GM19025 (cell line): Measurements from ENCODE around the gene RFPL2.
"Not testable (repeated sequence)": the region's sequence is repeated elsewhere in the genome, so short reads cannot be mapped to it uniquely, and the experiment has no call there.

Source experiments
- ATAC-seq: cut with Tn5 transposase; IDR thresholded peaks from one replicate; pipeline ENCODE4 v1.9.1; 2021; ENCODE audit warnings: mild to moderate bottlenecking, low read depth, moderate library complexity; ENCODE audit not compliant: unreplicated experiment

The RFPL2 gene

DNA sequence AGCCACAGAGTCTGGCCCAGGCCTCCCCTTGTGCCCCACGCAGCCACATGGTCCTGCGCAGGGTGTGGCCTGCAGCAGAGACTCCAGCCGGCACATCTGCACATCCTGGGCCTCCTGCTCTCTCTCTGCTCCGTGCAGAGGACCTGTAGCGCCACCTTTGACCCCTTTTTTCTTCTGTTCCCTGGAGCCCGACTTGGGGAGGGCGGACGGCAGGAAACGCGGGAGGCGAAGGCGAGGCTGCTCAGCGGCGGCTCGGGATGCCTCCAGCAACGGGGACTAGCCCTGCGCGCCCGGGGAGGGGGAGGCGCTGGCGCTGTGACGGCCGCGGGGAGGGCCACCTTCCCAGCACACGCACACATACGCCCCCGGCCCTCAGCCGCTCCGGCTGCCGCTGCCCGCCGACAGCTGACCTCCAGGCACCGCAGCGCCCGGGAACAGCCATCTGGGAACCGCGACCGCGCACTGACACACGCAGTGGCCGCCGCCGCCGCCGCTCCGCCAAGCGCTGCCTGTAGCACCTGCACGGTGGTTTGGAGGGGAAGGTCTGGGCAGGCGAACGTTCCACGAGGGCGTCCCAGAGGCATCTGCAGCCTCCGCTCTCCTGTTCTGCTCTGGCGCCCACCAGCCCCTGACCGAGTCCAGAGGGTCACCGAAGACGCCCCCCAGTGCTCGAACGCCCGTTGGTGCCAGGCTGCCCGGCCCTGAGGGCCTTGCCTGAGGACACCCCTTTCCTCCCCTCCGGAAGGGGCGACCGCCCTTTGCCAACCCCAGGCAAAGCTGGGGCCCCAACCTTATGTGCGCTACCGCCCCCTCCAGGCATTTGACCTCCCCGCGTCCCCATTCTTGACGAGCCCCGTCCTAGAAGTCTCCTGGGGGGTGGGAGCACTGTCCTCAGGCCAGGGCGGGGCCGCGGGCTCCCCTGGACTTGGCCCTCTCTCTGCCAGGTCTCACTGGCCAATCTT, 28.9 kb downstream of the RFPL2 start:
- no peak for ATAC-seq

- ATAC-seq = no peak
Measured at GRCh38 chr22:32175115-32175514, 29.8 kb downstream of the RFPL2 start.

DNA sequence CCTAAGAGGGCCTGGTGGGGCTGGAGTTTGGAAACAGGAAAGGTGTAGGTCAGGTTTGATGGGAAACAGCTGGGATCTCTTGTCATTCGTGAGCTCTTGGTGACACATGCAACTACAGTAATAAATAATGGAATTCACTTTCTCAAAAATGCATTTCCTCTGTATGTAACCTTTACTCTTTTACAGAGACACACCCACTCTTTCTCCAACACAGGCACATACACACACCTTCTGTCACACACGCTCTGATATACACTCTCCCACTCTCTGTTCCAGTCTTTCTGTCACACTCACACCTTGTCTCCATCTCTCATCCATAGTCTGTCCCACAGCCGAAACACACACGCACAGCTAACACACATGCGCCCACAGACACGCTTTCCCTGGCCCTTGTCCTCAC, 39.2 kb downstream of the RFPL2 start:
- ATAC-seq = no peak

DNA sequence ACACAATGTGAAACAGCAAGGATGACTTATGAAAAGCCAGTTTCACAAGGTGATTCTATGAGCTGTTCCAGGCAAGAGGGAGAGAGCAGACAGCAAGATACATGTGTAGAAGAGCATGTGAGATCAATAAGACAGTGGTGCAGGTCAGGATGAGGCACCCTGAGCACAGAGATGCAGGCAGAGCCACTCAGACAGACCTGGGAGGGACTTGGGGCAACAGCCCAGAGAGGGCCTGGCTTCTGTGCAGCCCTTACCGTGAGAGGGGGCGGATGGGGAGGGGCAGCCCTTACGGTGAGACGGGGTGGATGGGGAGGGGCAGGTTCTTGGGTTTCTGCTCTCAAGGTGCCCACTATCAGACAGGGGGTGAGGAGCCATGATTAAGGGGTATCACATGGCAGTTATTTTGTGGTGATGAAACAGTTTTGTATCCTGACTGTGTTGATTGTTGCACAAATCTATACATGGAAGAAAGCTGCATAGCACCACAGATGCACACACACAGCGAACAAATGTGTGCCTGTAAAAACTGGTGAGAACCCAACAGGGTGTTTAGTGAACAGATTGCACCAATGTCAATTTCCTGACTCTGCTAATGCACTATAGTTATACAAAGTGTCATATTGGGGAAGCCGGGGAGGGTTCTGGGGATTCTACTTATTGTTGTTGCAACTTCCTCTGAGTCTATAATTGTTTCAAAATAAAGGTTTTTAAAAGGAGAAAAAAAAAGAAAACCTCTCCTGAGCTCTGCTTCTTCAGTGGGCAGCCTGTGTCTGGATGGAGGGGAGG, 40.6 kb downstream of the RFPL2 start:
- ATAC-seq = no peak

GRCh38 chr22:32160411-32160810, 44.5 kb downstream of the RFPL2 start:
- ATAC-seq = not testable (repeated sequence)

DNA sequence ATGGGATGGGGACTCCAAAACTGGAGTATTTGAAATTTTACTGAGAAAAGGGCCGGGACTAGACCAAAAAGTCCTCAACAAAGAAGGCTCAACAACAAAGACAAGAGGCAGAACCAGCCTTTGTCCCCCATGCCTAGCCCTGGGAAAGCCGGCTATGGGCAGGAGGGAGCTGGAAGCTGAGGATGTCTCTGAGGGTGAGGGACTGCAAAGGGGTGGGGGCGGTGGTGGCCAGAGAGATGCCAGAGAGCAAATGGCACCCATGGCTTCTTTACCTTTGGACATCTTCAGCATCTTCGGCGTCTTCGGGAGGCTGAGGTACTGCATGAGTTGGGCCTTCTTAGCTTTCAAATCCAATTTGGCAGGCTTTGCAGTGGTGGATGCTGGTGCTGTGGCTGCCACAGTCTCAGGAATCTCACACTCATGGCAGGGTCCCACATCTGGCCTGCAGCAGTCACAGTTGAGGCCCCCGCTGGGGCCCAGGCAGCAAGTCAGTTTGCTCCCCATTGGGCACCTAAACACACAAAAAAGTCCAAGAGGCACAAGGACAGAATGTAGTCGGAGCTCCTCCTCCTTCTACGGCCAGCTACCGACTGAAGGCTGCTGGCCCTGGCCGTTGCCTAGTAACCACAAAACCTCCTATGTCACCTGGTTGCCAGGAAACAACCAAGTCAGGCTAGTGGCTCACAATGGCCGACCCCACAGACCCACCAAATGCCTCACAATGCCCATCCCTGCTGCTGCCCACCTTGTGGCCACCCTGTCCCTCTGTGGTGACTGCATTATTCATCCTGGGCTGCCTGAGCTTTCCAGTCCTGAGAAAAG, 46.0 kb downstream of the RFPL2 start, which contains the start of gene C22orf42:
Gene C22orf42, minus strand, starts transcription at position 592 of the 822 bp plus-strand sequence. Its CDS starts 88 bp downstream, at position 504.
- no peak for ATAC-seq

- not testable (repeated sequence) for ATAC-seq
Measured at GRCh38 chr22:32157632-32158031, 47.2 kb downstream of the RFPL2 start.

- ATAC-seq = not testable (repeated sequence)
Measured at GRCh38 chr22:32154727-32155126, 50.1 kb downstream of the RFPL2 start.

- not testable (repeated sequence) for ATAC-seq
Measured at GRCh38 chr22:32151641-32152040, 53.2 kb downstream of the RFPL2 start.

- ATAC-seq = not testable (repeated sequence)
Measured at GRCh38 chr22:32150647-32151046, 54.2 kb downstream of the RFPL2 start.

DNA sequence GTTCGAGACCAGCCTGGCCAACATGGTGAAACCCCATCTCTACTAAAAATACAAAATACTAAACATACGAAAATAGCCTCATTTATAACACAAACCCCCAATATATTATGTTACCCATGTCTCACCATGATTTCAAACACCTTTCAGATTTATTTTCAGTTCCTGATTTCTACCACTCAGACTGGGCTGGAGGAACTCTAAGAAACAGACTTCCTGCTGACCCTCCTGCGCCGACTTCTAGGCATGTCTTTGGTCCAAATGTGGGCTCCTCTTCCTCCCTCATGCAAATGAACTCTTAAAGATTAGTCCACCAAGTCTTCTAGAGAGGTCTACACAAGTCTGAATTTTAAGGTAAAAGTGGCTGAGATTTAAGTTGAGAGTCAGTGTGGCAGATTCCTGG, 56.5 kb downstream of the RFPL2 start:
- ATAC-seq = not testable (repeated sequence)

DNA sequence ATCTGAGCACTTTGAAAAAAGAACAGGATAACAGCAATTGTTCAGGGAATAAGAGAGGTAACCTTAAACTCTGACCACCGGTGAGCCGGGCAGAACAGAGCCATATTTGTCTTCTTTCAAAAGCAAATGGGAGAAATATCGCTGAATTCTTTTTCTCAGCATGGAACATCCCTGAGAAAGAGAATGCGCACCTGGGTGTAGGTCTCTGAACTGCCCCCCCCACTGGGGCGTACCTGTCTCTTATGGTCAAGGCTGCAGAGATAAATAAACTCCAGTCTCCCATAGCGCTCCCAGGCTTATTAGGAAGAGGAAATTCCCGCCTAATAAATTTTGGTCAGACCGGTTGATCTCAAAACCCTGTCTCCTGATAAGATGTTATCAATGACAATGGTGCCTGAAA, 57.7 kb downstream of the RFPL2 start:
- ATAC-seq = not testable (repeated sequence)

GRCh38 chr22:32144496-32145274, 60.2 kb downstream of the RFPL2 start:
- ATAC-seq = no peak

DNA sequence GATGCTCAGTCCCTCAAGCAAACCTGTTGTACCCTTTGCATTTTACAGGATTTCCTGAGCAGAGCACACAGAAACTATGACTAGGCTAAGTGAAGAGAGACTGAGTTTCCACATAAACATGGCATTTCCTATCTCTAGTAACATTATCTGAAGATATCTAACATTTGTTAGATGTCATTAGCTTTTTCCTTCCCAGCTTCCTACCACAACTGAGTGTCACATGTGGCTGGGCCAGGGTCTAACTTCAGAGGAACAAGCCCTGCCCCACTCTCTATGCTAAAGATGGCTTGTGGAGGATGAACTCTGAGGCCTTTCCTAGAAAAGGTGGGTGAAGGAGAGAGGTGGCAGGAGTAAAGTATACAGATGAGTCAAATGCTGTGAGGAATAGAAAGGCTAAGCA, 62.3 kb downstream of the RFPL2 start:
- ATAC-seq = no peak

- ATAC-seq = not testable (repeated sequence)
Measured at GRCh38 chr22:32140688-32141087, 64.2 kb downstream of the RFPL2 start.
